WTC11 (cell line): ENCODE data around the gene GUCD1. TPM values are rescaled to one million over a fixed set of nuclear protein-coding genes. Genes with fewer than 3 reads are reported as not detected.

ENCODE experiments used
- total RNA-seq: library from RNA; stranded (reverse); gene quantifications from 3 replicates; pipeline ENCODE4 v1.2.3, GENCODE V29; 2021

The GUCD1 gene
- total RNA-seq, 1 experiment from 2014 or later, result 105 TPM

Other genes starting within 250 kb of the GUCD1 start
- gene ADORA2A, start 127.5 kb downstream of the GUCD1 start, total RNA-seq, result 7.0 to 8.1 TPM (median 7.6 TPM) in 3 replicates
- 0.09 to 0.18 TPM (median 0.09 TPM) in 3 replicates for gene UPB1, start 59.8 kb downstream of the GUCD1 start, total RNA-seq
- 186 to 198 TPM (median 194 TPM) in 3 replicates for gene SNRPD3, start 861 bp upstream of the GUCD1 start, total RNA-seq
- 17.3 to 19.2 TPM (median 17.6 TPM) in 3 replicates for gene LRRC75B, start 37.9 kb upstream of the GUCD1 start, total RNA-seq
- gene GGT1, start 48.1 kb upstream of the GUCD1 start, total RNA-seq, result 33.7 to 41.3 TPM (median 38.8 TPM) in 3 replicates
- gene PIWIL3, start 219.6 kb upstream of the GUCD1 start, total RNA-seq, result 0.18 to 0.55 TPM (median 0.32 TPM) in 3 replicates